EL (cell line): Measurements from ENCODE around the gene POM121C.
A peak's percentile ranks its signal among the peaks of the same experiment; 100 is the strongest.
"Not testable (repeated sequence)": the region's sequence is repeated elsewhere in the genome, so short reads cannot be mapped to it uniquely, and the experiment has no call there.

Experiments
- DNase-seq: peaks from one replicate; pipeline ENCODE4 v3.0.0-alpha.2; 2016

POM121C gene

DNA sequence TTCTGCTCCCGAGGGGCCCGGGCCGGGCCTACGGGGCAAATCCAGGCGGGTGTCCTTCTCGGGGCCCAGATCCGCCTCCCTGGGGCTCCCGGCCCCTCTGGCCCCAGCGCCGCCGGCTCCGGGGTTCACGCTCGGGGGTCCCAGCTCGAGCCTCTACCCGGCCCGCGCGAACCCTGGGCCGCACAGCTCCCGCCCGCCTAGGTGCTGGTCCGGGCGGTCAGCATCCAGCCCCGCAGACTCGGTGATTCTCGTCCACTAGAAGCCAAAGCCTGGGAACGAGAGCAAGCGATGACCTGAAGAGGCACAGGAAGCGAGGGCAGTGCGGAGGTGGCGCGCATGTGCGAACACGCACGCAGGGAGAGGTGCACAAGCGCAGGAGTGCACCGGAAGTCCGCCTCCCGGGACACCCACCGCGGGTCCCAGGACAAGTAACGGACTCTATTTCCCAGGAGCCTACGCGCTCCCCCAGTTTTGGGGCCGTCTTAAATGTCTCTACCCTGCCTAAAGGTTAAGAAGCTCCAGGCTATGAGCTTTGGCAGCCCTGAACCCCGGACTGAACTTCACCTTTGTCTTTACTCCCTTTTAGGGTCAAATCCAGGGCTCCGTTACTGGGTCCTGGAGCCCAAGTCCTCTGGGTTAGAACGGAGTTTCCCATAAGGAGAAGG is at the start of gene POM121C:
Gene POM121C (minus strand): TSS at position 321 of the 665 bp plus-strand sequence. CDS start 44,803 bp downstream, outside the sequence.
- peak; percentile 91 for DNase-seq

DNA sequence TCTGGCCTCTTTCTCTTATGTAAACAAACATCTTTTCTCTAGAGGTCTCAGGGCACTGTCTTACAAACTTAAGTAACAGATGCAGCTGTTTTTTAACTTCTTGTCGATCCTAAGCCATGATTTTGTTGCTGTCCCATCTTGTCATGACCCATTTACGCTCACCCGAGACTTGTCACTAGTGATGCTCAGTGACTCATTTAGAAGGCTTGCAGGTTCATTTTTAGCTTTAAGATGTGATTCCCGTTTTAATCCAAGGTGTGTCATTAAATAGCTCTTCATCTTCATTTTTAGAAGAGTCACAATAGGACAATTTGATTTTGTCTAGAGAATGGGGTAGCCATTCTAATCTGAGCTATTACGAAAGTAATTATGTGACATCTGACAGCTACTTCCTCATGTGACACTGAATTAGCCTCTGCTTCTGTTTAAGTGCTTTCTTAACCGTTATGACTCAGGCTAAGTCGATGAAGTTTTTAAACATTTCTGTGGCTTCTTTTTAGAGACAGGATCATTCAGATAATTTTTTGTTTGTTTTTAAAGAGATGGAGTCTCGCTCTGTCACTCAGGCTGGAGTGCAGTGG is 48.7 kb upstream of the POM121C start:
- peak; percentile 69 for DNase-seq

DNA sequence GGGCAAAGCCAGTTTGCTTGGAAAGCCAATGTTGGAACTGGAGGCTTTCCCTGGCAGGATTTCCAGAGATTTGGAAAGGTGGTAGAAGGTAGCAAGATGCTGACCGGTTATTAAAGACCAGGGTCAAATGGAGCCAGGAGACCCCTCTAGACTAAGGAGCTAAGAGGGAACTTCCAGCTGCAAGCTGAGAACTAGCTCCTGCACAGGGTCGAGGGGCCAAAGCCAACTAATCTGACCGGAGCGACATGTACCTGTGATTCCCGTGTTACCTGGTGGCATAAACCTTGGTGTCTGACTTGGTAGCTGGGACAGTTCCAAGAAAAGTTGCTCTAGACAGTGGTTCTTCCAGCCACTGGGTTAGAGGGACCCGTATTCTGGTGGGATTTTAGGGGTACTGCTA is 47.8 kb upstream of the POM121C start:
- no peak for DNase-seq

GRCh38 chr7:75532639-75533038 is 46.5 kb upstream of the POM121C start:
- DNase-seq: no peak

GRCh38 chr7:75531359-75531821 is 45.3 kb upstream of the POM121C start:
- peak; percentile 8 for DNase-seq

DNA sequence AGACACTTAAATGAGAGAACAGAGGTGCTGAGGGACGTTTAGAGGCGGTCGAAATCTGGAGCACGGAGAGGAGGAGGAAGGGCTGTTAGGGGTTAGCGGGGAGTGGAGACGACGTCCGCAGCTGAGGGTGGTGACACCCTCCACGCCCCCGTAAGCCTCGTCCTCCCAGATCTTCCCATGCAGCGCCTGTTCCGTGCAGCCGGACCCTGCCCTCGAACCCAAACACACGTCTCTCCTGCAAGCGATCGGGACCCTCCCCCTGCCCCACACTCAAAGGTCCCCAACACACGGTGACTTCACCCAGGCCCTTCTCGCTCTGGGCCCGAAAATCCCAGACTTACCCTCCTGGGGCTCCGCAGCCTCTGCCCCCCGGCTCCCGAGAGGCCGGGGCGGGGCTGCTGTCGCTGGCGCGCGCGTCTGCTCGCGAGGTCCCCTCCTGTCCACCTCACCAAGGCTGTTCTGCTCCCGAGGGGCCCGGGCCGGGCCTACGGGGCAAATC is 41.2 kb upstream of the POM121C start:
- DNase-seq: peak; percentile 3

DNA sequence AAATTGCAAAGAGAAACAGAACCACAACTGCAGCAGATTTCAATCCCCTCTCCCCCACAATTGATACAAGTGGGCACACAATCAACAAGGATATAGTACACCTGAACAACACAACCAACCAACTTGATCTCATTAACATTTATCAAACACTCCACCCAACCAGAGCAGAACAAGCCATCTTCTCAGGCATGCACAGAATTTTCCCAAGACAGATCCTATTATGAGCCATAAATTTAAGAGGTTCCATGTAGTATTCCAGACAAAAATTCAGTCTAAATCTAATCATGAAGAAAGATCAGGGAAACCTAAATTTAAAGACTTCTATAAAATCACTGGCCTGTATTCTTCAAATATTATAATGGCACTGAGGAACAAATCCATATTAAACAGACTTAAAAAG is 35.6 kb upstream of the POM121C start:
- not testable (repeated sequence) for DNase-seq

- DNase-seq: not testable (repeated sequence)
Measured at GRCh38 chr7:75518842-75519241, 32.7 kb upstream of the POM121C start.

DNA sequence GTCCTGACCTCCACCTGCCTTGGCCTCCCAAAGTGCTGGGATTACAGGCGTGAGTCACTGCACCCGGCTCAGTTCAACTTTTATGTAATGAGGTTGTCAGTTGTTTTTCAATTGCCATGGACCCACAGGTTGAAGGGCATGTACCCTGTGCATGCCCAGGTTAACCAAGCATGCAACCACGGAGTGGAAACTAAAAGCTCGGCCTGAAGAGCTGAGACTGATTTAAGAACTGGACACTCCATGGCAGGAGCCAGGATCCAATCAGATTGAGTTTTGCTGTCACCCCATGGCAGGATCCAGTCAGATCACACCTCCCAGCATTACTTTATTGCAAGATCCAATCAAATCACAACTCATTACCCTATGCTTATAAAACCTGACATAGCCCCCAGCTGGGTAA is 22.9 kb upstream of the POM121C start:
- DNase-seq: not testable (repeated sequence)

GRCh38 chr7:75492020-75492419 is 5.9 kb upstream of the POM121C start, which contains the start of gene SPDYE5:
SPDYE5 (plus strand) TSS chr7:75492320; CDS start chr7:75494048, 1,728 bp downstream.
- not testable (repeated sequence) for DNase-seq

- not testable (repeated sequence) for DNase-seq
Measured at GRCh38 chr7:75485355-75485978, 632 bp downstream of the POM121C start.

- DNase-seq: not testable (repeated sequence)
Measured at GRCh38 chr7:75480313-75480712, 5.8 kb downstream of the POM121C start.

GRCh38 chr7:75477457-75477856 is 8.6 kb downstream of the POM121C start:
- DNase-seq: not testable (repeated sequence)

DNA sequence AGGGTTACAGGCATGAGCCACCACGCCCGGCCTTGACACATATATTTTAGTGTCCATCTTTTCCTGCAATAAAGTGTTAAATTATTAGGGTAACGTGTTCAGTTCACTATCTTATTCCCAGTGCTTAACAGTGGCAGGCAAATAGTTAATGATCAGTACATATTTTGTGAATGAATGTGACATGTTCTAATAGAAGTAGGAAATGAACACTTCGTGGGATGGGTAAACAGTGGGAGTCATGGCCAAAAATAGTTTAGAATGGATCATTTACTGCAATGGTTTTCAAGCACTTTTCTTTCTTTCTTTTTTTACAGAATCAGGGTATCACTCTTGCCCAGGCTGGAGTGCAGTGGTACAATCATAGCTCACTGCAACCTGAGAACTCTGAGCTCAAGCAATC is 15.9 kb downstream of the POM121C start:
- DNase-seq: not testable (repeated sequence)

- not testable (repeated sequence) for DNase-seq
Measured at GRCh38 chr7:75460541-75460940, 25.6 kb downstream of the POM121C start.

DNA sequence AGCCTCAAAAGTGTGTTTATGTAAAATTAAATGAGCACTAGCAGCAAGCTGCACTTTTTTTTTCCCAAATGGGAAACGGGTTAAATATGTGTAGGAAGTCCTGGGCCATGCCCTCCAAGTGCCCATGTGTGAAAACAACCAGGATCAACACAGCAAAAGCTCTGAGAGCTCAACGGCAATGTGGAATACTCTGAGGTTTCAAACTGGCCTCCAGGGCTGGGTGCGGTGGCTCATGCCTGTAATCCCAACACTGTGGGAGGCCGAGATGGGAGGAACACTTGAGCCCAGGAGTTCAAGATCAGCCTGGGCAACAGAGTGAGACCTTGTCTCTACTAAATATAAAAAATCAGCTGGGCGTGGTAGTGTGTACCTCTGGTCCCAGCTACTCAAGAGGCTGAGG is 28.1 kb downstream of the POM121C start:
- DNase-seq: not testable (repeated sequence)

- not testable (repeated sequence) for DNase-seq
Measured at GRCh38 chr7:75456403-75456802, 29.7 kb downstream of the POM121C start.

DNA sequence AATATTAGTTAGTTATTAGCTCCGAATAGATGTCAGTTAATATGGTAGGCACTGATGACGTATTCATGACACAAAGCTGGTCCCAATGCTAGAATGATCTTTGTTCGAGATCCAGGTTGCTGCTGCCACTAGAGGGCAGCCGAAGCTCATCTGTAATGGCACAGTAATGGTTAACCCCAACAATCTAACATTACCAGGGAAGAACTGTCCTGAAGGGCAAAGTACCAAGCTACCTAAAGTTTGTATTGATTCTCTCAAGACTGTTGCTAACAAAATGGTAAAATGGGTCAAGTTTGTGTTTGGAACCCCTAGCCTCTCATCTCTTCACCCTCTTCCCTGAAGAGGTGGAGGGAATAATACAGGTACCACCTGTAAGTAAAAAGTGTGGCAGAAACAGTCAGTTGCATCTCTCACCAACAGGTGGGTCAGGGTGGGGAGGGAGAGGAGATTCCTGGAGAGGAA is 33.6 kb downstream of the POM121C start:
- not testable (repeated sequence) for DNase-seq

GRCh38 chr7:75449946-75450345 is 36.2 kb downstream of the POM121C start:
- DNase-seq: not testable (repeated sequence)

GRCh38 chr7:75442465-75443111 is 43.5 kb downstream of the POM121C start:
- peak; percentile 41 for DNase-seq

DNA sequence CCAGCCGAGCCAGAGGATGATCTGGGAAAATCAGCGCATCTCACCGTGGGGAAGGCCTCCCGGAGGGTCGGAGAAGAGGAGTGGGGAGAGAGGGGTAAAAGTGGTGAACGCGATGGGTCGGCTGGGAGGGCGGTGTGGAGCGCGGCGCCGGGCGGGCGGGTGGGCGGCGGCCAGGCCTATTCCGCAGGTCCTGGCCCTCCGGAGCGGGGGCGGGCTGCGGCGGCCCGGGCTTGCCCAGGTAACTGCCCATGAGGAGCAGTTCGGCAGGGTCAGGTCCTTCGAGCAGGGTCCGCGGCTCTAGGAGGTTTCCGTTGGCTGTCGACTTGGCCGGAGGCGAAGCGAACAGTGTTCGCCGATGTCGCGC is 44.0 kb downstream of the POM121C start:
- DNase-seq: not testable (repeated sequence)

DNA sequence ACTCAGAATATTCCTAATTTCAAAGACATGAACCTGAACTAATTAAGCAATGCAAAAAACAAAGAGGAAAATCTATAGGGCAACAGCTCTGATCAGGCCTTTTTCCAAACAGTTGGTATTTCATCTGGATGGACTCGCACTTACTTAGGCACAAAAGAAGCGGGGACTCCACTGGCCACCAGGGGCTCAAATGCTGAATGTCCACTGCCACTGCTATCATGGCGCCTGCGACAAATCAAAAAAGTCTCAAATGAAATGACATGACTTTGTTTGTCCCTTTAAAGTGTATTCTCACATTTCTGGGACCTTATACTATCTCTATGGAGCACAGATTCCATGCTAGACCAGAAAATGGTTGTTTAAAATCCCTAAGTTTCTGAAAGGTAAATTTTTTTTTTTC is 47.1 kb downstream of the POM121C start:
- not testable (repeated sequence) for DNase-seq

- DNase-seq: not testable (repeated sequence)
Measured at GRCh38 chr7:75423481-75423880, 62.6 kb downstream of the POM121C start.
